Activated CD8-positive, alpha-beta memory T cell treated with anti-CD3 and anti-CD28 coated beads for 4 hours (primary cell): Measurements from ENCODE around the gene SLC18A2.

ENCODE experiments used
- DNase-seq, 2 donors: peaks; one replicate each; pipeline ENCODE4 v3.0.0-alpha.2; 2020; ENCODE audit warnings: low read depth in 2 of 2

SLC18A2 gene

GRCh38 chr10:117237401-117237991 lies 3.4 kb upstream of the SLC18A2 start:
- DNase-seq, result no peak

DNA sequence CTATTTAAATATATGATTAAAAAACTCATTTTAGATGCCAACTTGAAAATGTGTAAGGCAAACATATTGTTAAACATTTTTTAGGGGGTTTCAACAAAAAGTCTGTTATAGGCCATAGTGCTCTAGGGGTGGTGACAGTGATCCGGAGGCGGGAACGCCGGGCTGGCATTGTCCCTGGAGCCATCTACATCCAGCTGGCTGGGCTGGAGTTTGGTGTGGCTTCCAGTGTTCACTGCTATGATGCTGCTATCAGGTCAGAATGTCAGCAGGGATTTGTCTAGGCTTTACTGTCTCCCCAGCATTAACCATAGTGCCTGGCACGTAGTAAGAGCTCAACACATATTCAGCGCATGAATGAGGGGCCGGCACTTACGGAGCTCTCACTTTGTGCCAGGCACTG lies 1.9 kb upstream of the SLC18A2 start:
- DNase-seq, result no peak

DNA sequence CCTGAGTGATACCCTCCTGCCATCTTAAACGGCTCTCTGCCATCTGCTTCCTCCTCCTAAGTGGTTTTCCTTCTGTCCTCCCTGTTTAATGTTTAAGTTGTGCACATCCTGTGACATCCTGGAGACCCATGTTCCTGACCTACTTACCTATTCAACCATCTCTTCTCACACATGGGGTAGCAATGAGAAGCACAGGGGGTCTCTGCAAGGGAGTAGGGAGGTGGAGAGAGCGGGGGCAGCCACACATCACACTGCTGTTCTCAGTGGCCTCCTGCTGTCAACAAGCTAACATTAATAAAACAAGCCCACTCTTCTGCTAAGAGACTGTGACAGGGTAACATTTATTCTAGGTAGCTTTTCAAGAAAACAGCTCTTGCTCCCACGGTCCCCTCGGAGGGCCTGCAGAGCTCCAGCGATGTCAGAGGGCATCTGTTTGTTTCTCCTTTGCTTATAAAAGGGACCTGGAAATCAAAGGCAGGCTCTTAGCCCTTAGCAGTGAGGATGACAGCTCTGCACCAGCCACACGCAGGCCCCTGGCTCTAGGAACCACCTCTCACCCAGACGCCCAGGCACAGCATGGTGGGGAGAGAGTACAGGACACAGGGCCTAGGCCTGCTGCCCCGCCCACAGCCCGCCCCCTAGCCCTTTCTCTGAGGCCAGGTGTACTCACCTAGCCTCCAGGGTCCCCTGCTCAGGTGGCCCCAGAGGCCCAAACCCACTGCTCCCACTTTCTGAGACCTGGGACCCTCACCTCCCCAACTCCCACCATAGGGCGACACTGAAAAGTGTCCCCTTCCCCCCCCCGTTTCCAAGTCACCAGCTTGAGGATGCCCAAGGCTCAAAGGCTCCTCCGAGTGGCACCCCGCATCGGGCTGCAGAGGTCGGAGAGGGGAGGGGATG lies 943 bp upstream of the SLC18A2 start:
- no peak for DNase-seq

- DNase-seq, result no peak
Measured at GRCh38 chr10:117241541-117242462, 888 bp downstream of the SLC18A2 start.

DNA sequence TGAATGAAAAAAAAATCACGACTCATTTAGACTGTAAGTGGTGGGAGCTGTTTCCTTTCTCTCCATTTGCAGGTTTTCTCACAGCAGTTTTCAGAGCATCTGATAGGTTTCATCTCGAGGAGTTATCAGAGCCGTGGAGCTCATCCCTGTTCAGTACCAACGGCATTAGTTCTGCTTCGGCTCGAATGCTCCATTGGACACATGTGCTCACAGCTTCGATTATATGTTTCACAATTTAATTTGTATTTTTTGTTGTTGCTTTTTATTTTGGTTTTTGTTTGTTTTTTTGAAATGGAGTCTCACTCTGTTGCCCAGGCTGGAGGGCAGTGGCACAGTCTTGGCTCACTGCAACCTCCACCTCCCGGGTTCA lies 1.5 kb downstream of the SLC18A2 start:
- no peak for DNase-seq

DNA sequence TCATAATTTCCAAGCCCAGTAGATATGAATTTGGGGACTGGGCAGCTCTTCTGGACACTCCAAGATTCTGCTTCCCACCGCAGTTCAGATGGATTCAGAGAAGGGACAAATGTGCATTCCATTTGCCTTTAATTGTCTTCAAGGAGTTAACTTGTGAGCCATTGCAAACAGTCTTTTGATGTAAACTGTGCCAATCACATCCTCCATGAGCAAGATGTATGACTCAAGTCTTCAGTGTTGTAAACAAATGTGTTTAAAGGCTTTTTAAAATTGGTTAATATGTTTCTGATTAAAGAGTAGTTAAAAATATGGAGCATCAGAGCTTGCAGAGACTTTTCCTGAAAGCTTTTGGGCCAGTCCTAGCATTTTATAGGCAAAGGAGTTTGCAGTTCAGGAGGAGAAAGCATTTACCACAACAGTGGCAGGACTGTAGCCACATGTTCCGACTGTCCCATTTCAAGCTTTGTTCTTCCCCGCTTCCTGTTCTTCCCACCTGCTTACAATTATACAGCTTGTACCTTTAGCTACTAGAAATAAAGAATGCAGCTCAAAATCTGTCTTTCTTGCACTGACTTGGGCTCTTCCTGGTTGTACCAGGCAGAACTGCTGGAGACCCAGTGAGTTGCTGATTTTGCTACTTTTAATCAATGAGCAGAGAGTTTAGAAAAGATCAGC lies 6.2 kb downstream of the SLC18A2 start:
- DNase-seq, result no peak

GRCh38 chr10:117248750-117249465 lies 8.0 kb downstream of the SLC18A2 start:
- DNase-seq, result no peak

GRCh38 chr10:117249493-117250093 lies 8.7 kb downstream of the SLC18A2 start:
- DNase-seq, result no peak

- DNase-seq, result no peak
Measured at GRCh38 chr10:117250411-117250810, 9.5 kb downstream of the SLC18A2 start.

DNA sequence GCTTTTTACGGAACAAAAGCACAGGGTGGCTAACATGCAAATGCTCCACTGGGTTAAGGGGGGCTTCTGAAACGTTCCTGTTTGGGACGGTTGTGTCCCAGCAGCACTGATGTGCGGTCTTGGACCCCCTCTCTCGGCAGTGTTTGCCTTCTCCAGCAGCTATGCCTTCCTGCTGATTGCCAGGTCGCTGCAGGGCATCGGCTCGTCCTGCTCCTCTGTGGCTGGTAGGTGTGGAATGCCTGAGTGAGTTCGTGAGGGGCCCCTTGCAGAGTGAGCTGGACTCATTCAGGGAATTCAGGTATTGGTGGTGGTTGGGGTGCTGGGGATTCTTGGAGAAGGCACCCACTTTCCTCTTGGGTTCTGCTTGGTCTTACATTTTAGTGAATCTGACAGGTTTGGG lies 13.0 kb downstream of the SLC18A2 start:
- DNase-seq, result no peak

DNA sequence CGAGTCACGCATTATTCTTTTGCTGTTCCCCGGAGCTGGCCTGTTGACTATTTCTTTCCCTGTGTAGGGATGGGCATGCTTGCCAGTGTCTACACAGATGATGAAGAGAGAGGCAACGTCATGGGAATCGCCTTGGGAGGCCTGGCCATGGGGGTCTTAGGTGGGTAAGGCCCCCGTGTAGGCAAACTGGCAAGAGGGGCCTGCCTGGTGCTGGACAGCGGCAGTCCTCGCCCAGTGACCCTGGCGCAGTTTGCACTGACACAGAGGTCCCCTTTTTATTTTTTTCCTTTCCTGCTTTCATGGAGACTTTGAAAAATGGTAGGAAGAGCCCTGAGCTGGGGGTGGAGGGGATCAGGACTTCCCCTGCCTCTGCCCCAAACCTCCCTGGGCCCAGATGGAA lies 13.4 kb downstream of the SLC18A2 start:
- no peak for DNase-seq

GRCh38 chr10:117254774-117255735 lies 14.1 kb downstream of the SLC18A2 start:
- DNase-seq, result no peak

DNA sequence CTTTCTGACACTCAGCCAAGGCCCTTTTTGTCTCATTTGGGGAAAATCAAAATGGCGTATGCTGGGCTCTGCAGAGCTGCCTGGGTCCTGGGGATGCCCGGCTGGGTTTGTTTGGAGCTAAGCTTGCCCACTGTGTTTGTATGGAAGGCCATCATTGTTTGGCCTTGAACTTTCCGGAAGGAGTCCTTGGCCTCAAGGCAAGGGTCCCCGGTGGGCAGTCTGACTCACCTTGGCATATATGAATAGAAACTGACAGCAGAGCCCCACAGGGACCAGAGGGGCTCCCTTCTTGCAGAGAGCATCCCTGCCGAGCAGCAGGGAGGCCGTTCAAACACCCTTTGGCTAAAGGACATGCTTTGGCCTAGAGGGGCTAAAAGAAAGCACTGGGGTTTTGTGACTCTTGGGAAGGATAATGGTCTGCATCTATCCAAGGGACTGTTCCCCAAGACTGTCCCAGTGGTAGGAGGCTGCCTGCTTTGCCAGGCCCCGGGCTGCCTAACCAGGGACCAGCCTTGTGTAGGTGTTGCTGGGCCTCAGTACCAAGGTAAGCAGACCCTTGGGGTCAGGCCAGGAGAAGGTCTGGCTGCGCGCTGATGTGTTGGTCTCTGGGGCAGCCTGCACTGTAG lies 15.0 kb downstream of the SLC18A2 start:
- DNase-seq, result no peak

- DNase-seq, result no peak
Measured at GRCh38 chr10:117256910-117257309, 16.0 kb downstream of the SLC18A2 start.

GRCh38 chr10:117257721-117258120 lies 16.8 kb downstream of the SLC18A2 start:
- no peak for DNase-seq

GRCh38 chr10:117259279-117259678 lies 18.4 kb downstream of the SLC18A2 start:
- DNase-seq, result no peak

- DNase-seq, result no peak
Measured at GRCh38 chr10:117260084-117260483, 19.2 kb downstream of the SLC18A2 start.

GRCh38 chr10:117261501-117261900 lies 20.6 kb downstream of the SLC18A2 start:
- DNase-seq, result no peak

- DNase-seq, result no peak
Measured at GRCh38 chr10:117262291-117262902, 21.5 kb downstream of the SLC18A2 start.
